Aorta (tissue), 5 donors: Measurements from ENCODE around the gene LPP. TPM values are rescaled to one million over a fixed set of nuclear protein-coding genes. Genes with fewer than 3 reads are reported as not detected.

ENCODE experiments used
- ATAC-seq: fragments of 200-7000 bp; cut with Tn5 transposase; one replicate; pipeline ENCODE4 v1.9.1; 2022; ENCODE audit warnings: moderate library complexity; ENCODE audit not compliant: low FRiP score
- DNase-seq, 2 donors: peaks; one replicate each; pipeline ENCODE4 v3.0.0-alpha.2; 2020
- H3K27ac ChIP-seq, 2 donors: one replicate each; pipeline ENCODE4 v1.5.1; 2013; ENCODE audit warnings: low read length in 2 of 2, mild to moderate bottlenecking in 2 of 2, moderate library complexity in 2 of 2, control low read depth in 1 of 2, inconsistent platforms in 1 of 2, low read depth in 1 of 2
- H3K27me3 ChIP-seq, 2 donors: one replicate each; pipeline ENCODE4 v1.6.1; 2013; ENCODE audit warnings: control low read depth in 1 of 2, low read length in 1 of 2, mild to moderate bottlenecking in 1 of 2, moderate library complexity in 1 of 2; ENCODE audit not compliant: insufficient read depth in 2 of 2, control insufficient read depth in 1 of 2
- H3K36me3 ChIP-seq, 2 donors: one replicate each; pipeline ENCODE4 v1.6.1; 2013; ENCODE audit warnings: control low read depth in 1 of 2, low read length in 1 of 2, mild to moderate bottlenecking in 1 of 2; ENCODE audit not compliant: insufficient read depth in 2 of 2, control insufficient read depth in 1 of 2
- H3K4me1 ChIP-seq, 2 donors: one replicate each; pipeline ENCODE4 v1.6.1; 2013; ENCODE audit warnings: low read length in 2 of 2, control low read depth in 1 of 2, mild to moderate bottlenecking in 1 of 2, moderate library complexity in 1 of 2; ENCODE audit not compliant: insufficient read depth in 2 of 2, control insufficient read depth in 1 of 2
- H3K4me3 ChIP-seq, 2 donors: one replicate each; pipeline ENCODE4 v1.5.1; 2013; ENCODE audit warnings: low read length in 2 of 2, control low read depth in 1 of 2, mild to moderate bottlenecking in 1 of 2
- H3K9me3 ChIP-seq: one replicate; pipeline ENCODE4 v1.6.1; 2013; ENCODE audit warnings: mild to moderate bottlenecking, low read length; ENCODE audit not compliant: control insufficient read depth
- WGBS, 2 donors: extraction: QIAGEN DNeasy Blood & Tissue Kit; methylation state at CpG; one replicate each; pipeline ENCODE4 v1.1.7; 2013; 5-methylcytosine and 5-hydroxymethylcytosine counted together
- intact Hi-C, 2 donors: fragments of 100-400 bp; cut with DNase I; formaldehyde crosslinking; loops; one replicate each; pipeline versions ENCODE4 v1.14.2 to v1.15.0; 2022
- microRNA-seq, 2 donors: library from miRNA; unstranded; fragments of <30 nt; microRNA quantifications; one replicate each; pipeline ENCODE4 v1.2.0, GENCODE V29; 2020
- polyA plus RNA-seq, 2 donors: library from polyadenylated mRNA; stranded (reverse); fragments of 200-250 nt; gene quantifications; one replicate each; pipeline ENCODE4 v1.2.3, GENCODE V29; 2013
- total RNA-seq, 2 donors: library from RNA; stranded (reverse); fragmentation: NEBNext Ultra II Directional; extraction: Animal tissue kit (Norgen Biotek cat#: 25700); gene quantifications; one replicate each; pipeline ENCODE4 v1.2.1, GENCODE V29; 2021
- donor health status: healthy with polysubstance abuse.
- donor health status: Bipolar disorder and iron deficiency.
- donor health status: DM: no; HTN: no; CAD: no.
- donor health status: DM: no; HTN: no; CAD: no.
- donor health status: DM: yes; HTN: yes; CAD: no.

The LPP gene
- total and polyA plus RNA-seq, 4 donors = 37.7 to 2,536 (median 527) TPM

DNA sequence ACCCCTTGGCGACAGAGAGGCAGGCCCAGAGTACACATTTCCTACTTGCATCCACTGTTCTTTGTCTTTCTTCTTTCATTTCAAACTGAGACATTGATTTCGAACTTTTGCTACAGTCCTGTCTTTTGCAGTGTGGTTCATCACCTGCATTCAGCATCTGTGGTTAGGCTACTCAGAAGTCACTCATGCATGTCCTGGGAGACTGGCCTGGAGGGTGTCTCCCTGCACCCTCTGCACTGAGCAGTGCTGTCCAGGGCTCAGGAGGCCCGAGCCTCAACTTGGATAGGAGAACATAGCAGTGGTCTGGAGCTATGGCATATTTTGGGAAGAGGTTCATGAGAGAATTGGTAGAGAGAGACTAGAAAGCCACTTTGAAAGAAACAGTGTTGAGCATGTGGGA, 777.6 kb downstream of the LPP start:
- DNase-seq = no peak
- no peaks in the 10 kb centered on the region for H3K36me3 ChIP-seq
- no peaks in the 10 kb centered on the region for H3K9me3 ChIP-seq
- H3K27me3 ChIP-seq = no peaks in the 10 kb centered on the region
- H3K4me3 ChIP-seq = no peak overlapping the region
- intact Hi-C loops = no loop called here
- no peak overlapping the region for H3K27ac ChIP-seq
- H3K4me1 ChIP-seq = peaks cover 3 to 6% of the 10 kb centered on the region in 2 donors
- 71 to 77% methylated on average over 3 of the region's 3 CpGs for WGBS, 2 donors
- ATAC-seq = no peak

DNA sequence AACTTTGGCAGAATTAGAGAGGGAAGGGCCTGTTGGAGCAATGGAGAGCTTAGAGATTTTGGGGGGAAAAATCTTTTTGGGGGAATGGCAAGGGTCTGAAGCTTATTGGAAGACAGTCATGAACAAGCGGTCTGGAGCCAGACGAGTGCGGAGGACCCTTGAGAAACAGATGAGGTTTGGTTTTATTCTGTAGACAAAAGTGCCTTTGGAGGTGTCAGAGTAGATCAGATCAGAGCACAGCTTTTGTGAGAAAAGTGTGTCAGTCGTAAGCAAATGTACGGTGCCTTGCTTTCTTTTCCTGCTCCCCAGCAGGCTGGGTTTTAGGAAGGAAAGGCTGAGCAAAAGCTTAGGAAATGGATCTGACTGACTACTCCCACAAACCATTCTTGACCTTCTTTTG, 781.0 kb downstream of the LPP start:
- H3K4me1 ChIP-seq = peaks cover 1 to 3% of the 10 kb centered on the region in 2 donors
- H3K9me3 ChIP-seq = no peaks in the 10 kb centered on the region
- ATAC-seq = no peak
- DNase-seq = no peak
- H3K36me3 ChIP-seq = no peaks in the 10 kb centered on the region
- no peaks in the 10 kb centered on the region for H3K27me3 ChIP-seq
- H3K4me3 ChIP-seq = no peak overlapping the region
- no peak overlapping the region for H3K27ac ChIP-seq
- 96 to 97% methylated on average over 5 of the region's 5 CpGs for WGBS, 2 donors
- intact Hi-C loops = no loop called here

DNA sequence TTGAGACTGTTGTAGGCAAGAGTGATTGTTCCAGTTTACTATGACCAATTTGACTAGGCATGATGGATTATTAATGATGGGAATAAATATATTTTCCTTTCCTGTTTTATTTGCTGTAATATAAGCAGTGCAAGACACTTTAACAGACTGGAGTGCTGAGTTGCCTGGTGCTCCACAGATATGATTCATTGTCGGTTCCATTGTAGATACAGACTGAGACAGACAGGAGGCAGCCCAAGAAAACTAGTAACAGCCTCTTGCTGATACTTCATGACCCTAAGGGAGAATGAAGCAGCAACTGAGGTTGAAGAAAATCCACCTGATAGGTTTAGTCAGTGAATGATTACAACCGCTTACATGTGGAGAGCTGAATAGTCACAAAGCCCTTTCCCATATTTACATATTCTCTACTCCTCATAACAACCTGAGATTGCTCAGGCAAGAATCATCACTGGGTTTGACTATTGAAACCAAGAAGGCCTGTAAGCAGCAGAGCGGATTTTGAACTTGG, 782.7 kb downstream of the LPP start:
- no peak for DNase-seq
- H3K4me3 ChIP-seq = no peak overlapping the region
- peaks cover 5 to 6% of the 10 kb centered on the region in 2 donors for H3K4me1 ChIP-seq
- intact Hi-C loops = no loop called here
- H3K36me3 ChIP-seq = no peaks in the 10 kb centered on the region
- no peak for ATAC-seq
- H3K27me3 ChIP-seq = no peaks in the 10 kb centered on the region
- 94% methylated on average over 3 of the region's 3 CpGs for WGBS, 2 donors
- no peaks in the 10 kb centered on the region for H3K9me3 ChIP-seq
- no peak overlapping the region for H3K27ac ChIP-seq

DNA sequence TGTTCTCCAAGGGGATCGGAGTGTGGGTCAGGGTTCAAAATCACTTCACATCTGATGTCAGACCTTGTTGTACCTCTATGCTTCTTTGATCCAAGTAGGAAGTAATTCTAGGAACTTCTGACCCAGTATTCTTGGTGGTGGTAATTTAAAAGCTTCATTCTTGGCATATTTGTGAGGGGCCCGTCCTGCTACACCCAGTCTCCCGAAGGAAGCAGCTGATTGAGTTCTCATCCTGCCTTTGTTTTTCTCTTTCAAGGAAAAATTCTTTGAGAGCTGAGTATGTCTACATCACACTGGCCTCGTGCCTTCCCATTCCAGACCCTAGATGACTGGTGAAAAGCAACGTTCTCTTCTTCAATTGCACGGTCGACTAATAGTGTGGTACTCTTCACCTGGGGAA, 783.4 kb downstream of the LPP start:
- intact Hi-C loops = no loop called here
- WGBS, 2 donors = 84 to 90% methylated on average over 7 of the region's 7 CpGs
- Histone ChIP-seq H3K4me1 (peaks cover 5 to 6% of the 10 kb centered on the region in 2 donors), H3K27ac (no peak overlapping the region), H3K4me3 (no peak overlapping the region), H3K36me3 (no peaks in the 10 kb centered on the region), H3K9me3 (no peaks in the 10 kb centered on the region), H3K27me3 (no peaks in the 10 kb centered on the region)
- DNase-seq (no peak), ATAC-seq (no peak)

DNA sequence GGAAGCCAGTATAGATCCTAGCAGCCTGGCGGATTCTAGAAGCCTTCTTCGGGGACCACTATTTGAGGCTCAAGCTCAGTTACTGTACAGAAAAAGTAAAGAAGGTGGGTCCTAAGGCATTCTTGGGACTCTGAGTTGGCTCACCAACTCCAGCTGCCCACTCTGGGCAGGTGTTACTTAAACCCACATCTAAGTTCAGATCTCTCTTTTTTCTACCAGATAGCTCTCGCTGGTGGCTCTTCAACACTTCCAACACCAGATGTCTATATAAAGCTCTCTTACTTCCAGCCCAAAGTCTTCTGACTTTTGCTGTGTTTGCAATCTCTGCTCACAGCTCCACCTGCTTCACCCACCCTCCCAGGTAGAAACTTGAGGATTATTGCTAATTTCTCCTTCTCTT, 785.0 kb downstream of the LPP start:
- no peak for ATAC-seq

DNA sequence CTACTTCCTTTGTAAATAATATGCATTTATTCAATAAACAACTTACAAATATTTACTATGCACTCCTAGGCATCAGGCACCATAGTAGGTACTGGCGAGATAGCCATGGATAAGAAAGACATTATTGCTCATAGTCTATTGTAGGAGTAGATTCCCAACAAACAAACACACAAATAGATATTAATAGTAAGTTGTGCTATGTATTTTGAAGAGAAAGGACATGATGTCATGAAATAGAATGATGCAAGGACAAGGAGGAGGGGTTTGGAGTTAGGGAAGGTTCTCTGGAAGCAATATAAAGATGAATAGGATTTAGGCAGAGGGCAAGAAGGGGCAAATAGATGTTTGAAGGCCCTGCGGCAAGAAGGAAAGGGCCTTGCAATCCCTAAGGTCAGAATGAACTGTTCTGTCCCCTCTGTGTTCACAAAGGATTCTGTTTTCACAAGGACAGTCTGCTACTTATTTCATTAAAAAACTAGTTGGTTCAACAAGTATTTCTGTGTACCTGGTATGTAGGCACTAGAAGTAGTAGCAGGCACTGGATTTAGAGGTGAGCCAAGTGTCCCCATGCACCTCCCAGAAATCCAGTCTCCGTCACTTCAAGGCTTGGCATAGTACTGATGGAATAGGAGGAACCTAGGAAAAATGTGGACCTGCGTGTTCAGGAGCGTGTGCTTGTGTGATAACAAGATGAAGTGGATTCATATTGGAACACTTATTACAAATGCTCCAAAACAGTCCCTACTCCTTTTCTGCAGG, 786.0 kb downstream of the LPP start:
- no peaks in the 10 kb centered on the region for H3K9me3 ChIP-seq
- ATAC-seq (peak; percentile 51), DNase-seq (no peak)
- WGBS, 2 donors = 43 to 46% methylated on average over 5 of the region's 5 CpGs
- no peak overlapping the region for H3K4me3 ChIP-seq
- H3K27ac ChIP-seq = peak overlapping the region in 1 of 2 donors; percentile 42
- intact Hi-C loops = loop anchor here (5.0 to 10.0 kb wide), 5 partner anchors 38 to 505 kb away; no protein-coding TSS in a partner anchor
- H3K4me1 ChIP-seq = peaks cover 6 to 9% of the 10 kb centered on the region in 2 donors
- H3K27me3 ChIP-seq = no peaks in the 10 kb centered on the region
- no peaks in the 10 kb centered on the region for H3K36me3 ChIP-seq

More for the DNA sequence above, 785.0 kb downstream of the LPP start:
- Histone ChIP-seq H3K9me3 (no peaks in the 10 kb centered on the region), H3K4me1 (peaks cover 5 to 8% of the 10 kb centered on the region in 2 donors), H3K4me3 (no peak overlapping the region), H3K27me3 (no peaks in the 10 kb centered on the region), H3K27ac (no peak overlapping the region), H3K36me3 (no peaks in the 10 kb centered on the region)
- 97% methylated on average over 3 of the region's 3 CpGs for WGBS, 2 donors
- no peak for DNase-seq
- intact Hi-C loops = no loop called here

Small RNA genes within 50 kb of the gene (microRNA-seq; reads per million reads assigned to microRNA genes)
- gene MIR28 = 6,262 to 19,340 reads per million in 2 donors
